Measurements from ENCODE around the gene CDC42BPB.

DNA sequence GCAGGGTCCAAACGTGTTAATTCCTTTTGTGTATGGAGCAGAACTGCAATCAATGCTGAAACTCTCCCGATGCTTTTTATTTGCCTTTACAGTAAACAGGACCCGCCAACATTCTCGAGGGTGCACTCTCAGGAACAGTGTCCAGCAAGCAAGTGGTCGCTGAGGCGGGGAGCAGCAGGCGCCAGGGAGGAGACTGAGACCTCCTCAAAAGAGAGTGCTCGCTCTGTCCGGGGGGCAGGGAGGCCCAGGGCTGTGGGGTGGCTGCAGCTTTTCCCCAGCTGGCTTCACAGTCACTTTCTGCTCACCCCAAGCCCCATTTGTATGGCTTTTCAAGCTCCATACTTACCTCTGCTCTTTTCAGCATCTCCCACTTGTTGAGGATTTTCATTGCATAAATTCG lies 49.2 kb downstream of the CDC42BPB start:
- TF ChIP-seq ZBTB21 (CRISPR knock-in tag; IDR thresholded peaks at IDR 0.05; ENCODE audit: borderline replicate concordance) (no peak), ZNF416 (CRISPR knock-in tag; IDR thresholded peaks at IDR 0.05) (no peak), SP1 (CRISPR knock-in tag; conservative IDR thresholded peaks at IDR 0.05) (no peak), NR3C1 (CRISPR knock-in tag; conservative IDR thresholded peaks at IDR 0.05; ENCODE audit: low read depth) (no peak), TCF7 (CRISPR knock-in tag; IDR thresholded peaks at IDR 0.05; ENCODE audit: low read depth) (no peak), CREB1 (CRISPR knock-in tag; IDR thresholded peaks at IDR 0.05) (no peak)
- TF ChIP-seq, protein P1, sequence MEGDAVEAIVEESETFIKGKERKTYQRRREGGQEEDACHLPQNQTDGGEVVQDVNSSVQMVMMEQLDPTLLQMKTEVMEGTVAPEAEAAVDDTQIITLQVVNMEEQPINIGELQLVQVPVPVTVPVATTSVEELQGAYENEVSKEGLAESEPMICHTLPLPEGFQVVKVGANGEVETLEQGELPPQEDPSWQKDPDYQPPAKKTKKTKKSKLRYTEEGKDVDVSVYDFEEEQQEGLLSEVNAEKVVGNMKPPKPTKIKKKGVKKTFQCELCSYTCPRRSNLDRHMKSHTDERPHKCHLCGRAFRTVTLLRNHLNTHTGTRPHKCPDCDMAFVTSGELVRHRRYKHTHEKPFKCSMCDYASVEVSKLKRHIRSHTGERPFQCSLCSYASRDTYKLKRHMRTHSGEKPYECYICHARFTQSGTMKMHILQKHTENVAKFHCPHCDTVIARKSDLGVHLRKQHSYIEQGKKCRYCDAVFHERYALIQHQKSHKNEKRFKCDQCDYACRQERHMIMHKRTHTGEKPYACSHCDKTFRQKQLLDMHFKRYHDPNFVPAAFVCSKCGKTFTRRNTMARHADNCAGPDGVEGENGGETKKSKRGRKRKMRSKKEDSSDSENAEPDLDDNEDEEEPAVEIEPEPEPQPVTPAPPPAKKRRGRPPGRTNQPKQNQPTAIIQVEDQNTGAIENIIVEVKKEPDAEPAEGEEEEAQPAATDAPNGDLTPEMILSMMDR (IDR thresholded peaks at IDR 0.05), result no peak
- TF ChIP-seq, protein P2, sequence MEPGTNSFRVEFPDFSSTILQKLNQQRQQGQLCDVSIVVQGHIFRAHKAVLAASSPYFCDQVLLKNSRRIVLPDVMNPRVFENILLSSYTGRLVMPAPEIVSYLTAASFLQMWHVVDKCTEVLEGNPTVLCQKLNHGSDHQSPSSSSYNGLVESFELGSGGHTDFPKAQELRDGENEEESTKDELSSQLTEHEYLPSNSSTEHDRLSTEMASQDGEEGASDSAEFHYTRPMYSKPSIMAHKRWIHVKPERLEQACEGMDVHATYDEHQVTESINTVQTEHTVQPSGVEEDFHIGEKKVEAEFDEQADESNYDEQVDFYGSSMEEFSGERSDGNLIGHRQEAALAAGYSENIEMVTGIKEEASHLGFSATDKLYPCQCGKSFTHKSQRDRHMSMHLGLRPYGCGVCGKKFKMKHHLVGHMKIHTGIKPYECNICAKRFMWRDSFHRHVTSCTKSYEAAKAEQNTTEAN (CRISPR knock-in tag; IDR thresholded peaks at IDR 0.05), result no peak
- TF ChIP-seq, protein P3, sequence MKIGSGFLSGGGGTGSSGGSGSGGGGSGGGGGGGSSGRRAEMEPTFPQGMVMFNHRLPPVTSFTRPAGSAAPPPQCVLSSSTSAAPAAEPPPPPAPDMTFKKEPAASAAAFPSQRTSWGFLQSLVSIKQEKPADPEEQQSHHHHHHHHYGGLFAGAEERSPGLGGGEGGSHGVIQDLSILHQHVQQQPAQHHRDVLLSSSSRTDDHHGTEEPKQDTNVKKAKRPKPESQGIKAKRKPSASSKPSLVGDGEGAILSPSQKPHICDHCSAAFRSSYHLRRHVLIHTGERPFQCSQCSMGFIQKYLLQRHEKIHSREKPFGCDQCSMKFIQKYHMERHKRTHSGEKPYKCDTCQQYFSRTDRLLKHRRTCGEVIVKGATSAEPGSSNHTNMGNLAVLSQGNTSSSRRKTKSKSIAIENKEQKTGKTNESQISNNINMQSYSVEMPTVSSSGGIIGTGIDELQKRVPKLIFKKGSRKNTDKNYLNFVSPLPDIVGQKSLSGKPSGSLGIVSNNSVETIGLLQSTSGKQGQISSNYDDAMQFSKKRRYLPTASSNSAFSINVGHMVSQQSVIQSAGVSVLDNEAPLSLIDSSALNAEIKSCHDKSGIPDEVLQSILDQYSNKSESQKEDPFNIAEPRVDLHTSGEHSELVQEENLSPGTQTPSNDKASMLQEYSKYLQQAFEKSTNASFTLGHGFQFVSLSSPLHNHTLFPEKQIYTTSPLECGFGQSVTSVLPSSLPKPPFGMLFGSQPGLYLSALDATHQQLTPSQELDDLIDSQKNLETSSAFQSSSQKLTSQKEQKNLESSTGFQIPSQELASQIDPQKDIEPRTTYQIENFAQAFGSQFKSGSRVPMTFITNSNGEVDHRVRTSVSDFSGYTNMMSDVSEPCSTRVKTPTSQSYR (CRISPR knock-in tag; IDR thresholded peaks at IDR 0.05), result no peak

Measured in WTC11 (cell line).